ENCODE measurements around the gene ZNF442. TPM values are rescaled to one million over a fixed set of nuclear protein-coding genes. Genes with fewer than 3 reads are reported as not detected.

ZNF442 gene
- total RNA-seq, 1 experiment from 2014 or later: not detected

DNA sequence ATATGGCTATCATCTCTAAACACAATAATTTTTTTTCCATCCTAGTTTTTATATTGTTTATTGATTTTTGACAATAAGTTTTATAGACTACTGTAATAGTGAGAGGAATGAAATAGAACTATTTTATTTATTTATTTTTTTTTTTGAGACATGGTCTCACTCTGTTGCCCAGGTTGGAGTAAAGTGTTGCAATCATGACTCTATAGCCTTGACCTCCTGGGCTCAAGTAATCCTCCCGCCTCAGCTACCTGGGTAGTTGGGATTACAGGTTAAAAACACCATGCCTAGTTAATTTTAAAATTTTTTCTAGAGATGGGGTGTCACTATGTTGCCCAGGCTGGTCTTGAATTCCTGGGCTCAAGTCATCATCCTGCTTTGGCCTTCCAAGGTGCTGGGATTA is 8.5 kb upstream of the ZNF442 start:
- ChIA-PET CTCF (no interaction called here), POLR2A (no interaction called here), RAD21 (ENCODE audit: low non-redundant PET in 1 of 2, low total read pairs in 2 of 2, uncharacterized antibody in 2 of 2, unreplicated experiment in 2 of 2) (no interaction called here)
- Histone ChIP-seq H3K27me3 (ENCODE audit: insufficient read depth, low read length) (no peaks in the 10 kb centered on the region), H3K79me2 (ENCODE audit: insufficient read depth, low read length) (no peaks in the 10 kb centered on the region), H3K36me3 (ENCODE audit: control insufficient read depth in 1 of 2, insufficient read depth in 2 of 2, low read length in 2 of 2) (no peaks in the 10 kb centered on the region), H3K4me3 (replicated peaks in 1 of 2; ENCODE audit: low read depth in 1 of 2, low read length in 2 of 2) (no peak overlapping the region), H3K9me3 (ENCODE audit: control insufficient read depth in 1 of 2, insufficient read depth in 1 of 2, low read depth in 1 of 2, low read length in 2 of 2) (peaks cover 10 to 15% of the 10 kb centered on the region in 2 experiments; a peak in 2 of 4 replicates), H3K9ac (ENCODE audit: low read length) (no peak overlapping the region), H2AFZ (ENCODE audit: low read depth, low read length, poor library complexity, severe bottlenecking) (no peak overlapping the region), H4K20me1 (ENCODE audit: insufficient read depth) (no peaks in the 10 kb centered on the region), H3K27ac (ENCODE audit: low read depth, low read length) (no peak overlapping the region), H3K9me2 (ENCODE audit: insufficient read depth) (no peaks in the 10 kb centered on the region), H3K4me2 (ENCODE audit: low read length) (no peak overlapping the region), H3K4me1 (ENCODE audit: control insufficient read depth in 1 of 2, insufficient read depth in 2 of 2, low read length in 2 of 2) (no peaks in the 10 kb centered on the region)
- BruUV-seq (replicated peaks): no TSS peak
- intact Hi-C loops (cut with micrococcal nuclease): no loop called here
- TF ChIP-seq JUND (IDR thresholded peaks at IDR 0.05): no peak
- TF ChIP-seq, protein P1, sequence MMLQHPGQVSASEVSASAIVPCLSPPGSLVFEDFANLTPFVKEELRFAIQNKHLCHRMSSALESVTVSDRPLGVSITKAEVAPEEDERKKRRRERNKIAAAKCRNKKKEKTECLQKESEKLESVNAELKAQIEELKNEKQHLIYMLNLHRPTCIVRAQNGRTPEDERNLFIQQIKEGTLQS (IDR thresholded peaks at IDR 0.05): no peak
- DNase-seq (ENCODE audit: low read depth, low spot score) (no peak), ATAC-seq (no peak)

DNA sequence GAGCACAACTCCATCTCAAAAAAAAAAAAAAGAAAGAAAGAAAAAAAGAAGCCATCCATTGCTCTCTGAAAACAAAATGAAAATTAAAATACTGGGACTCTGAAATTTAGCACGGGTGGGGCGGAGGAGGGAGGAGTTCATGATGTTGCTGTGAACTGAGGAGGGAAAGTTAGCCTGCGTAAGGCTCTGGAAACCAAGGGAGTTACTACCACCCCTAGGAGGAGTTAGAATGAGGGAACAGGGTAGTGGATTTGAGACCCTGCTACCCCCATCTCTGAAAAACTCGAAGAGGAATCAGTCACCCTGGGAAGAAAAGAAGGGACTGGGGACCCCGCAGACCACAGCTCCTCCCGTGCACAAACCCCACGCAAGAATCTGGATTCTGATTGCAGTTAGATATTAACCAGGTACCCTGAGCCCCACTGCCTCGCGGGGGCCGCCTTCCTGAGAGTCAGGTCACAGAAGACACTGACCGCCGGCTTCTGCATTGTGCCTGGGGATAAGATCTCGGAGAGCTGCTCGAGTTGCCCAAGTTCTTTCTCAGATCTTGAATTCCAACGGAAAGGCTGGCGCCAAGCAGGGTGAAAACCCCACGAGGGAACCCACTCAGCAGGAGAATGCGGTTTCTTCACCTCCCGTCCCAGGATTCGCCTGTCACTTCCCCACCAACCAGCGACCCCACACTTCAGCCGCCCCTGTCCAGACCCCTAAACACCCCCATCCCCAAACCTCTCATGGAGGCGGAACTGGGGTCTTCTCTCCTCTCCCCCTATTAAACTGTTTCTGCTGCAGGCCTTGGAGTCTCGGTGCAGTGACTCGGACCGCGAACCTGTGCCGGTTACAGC is 870 bp downstream of the ZNF442 start:
- no peak overlapping the region for H3K4me3 ChIP-seq (replicated peaks in 1 of 2; ENCODE audit: low read depth in 1 of 2, low read length in 2 of 2)
- no peak overlapping the region for H3K9ac ChIP-seq (ENCODE audit: low read length)
- intact Hi-C loops (cut with micrococcal nuclease): no loop called here
- H3K9me3 ChIP-seq (ENCODE audit: control insufficient read depth in 1 of 2, insufficient read depth in 1 of 2, low read depth in 1 of 2, low read length in 2 of 2): peaks cover 0 to 10% of the 10 kb centered on the region in 2 experiments; a peak in 2 of 4 replicates
- CTCF ChIA-PET: no interaction called here
- no peak for DNase-seq (ENCODE audit: low read depth, low spot score)
- no peak for ATAC-seq
- H3K27me3 ChIP-seq (ENCODE audit: insufficient read depth, low read length): no peaks in the 10 kb centered on the region
- RAD21 ChIA-PET (ENCODE audit: low non-redundant PET in 1 of 2, low total read pairs in 2 of 2, uncharacterized antibody in 2 of 2, unreplicated experiment in 2 of 2): no interaction called here
- BruUV-seq (replicated peaks): no TSS peak
- no peaks in the 10 kb centered on the region for H3K36me3 ChIP-seq (ENCODE audit: control insufficient read depth in 1 of 2, insufficient read depth in 2 of 2, low read length in 2 of 2)
- no peak overlapping the region for H3K4me2 ChIP-seq (ENCODE audit: low read length)
- no peak for TF ChIP-seq POLR2AphosphoS5 (IDR thresholded peaks at IDR 0.05; ENCODE audit: low read depth, low read length)
- TF ChIP-seq EZH2phosphoT487 (IDR thresholded peaks at IDR 0.05; ENCODE audit: borderline replicate concordance): no peak
- TF ChIP-seq SIN3A (IDR thresholded peaks at IDR 0.05; ENCODE audit: low read depth): no peak
- TF ChIP-seq SRF (IDR thresholded peaks at IDR 0.05; ENCODE audit: low read depth): no peak
- TF ChIP-seq ELF1 (IDR thresholded peaks at IDR 0.05; ENCODE audit: borderline replicate concordance, low read depth): no peak
- TF ChIP-seq CEBPB (IDR thresholded peaks at IDR 0.05; ENCODE audit: low read depth): no peak
- no peak for TF ChIP-seq SP1 (IDR thresholded peaks at IDR 0.05; ENCODE audit: low read depth)
- TF ChIP-seq, protein P2, sequence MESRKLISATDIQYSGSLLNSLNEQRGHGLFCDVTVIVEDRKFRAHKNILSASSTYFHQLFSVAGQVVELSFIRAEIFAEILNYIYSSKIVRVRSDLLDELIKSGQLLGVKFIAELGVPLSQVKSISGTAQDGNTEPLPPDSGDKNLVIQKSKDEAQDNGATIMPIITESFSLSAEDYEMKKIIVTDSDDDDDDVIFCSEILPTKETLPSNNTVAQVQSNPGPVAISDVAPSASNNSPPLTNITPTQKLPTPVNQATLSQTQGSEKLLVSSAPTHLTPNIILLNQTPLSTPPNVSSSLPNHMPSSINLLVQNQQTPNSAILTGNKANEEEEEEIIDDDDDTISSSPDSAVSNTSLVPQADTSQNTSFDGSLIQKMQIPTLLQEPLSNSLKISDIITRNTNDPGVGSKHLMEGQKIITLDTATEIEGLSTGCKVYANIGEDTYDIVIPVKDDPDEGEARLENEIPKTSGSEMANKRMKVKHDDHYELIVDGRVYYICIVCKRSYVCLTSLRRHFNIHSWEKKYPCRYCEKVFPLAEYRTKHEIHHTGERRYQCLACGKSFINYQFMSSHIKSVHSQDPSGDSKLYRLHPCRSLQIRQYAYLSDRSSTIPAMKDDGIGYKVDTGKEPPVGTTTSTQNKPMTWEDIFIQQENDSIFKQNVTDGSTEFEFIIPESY (IDR thresholded peaks at IDR 0.05; ENCODE audit: extremely low read depth, insufficient replicate concordance, low read length): no peak
- TF ChIP-seq ZNF274 (IDR thresholded peaks at IDR 0.05; ENCODE audit: low read depth, low read length): no peak
- TF ChIP-seq YY1 (IDR thresholded peaks at IDR 0.05; ENCODE audit: extremely low read depth, insufficient replicate concordance, low read depth, low read length): no peak
- TF ChIP-seq RAD21 (IDR thresholded peaks at IDR 0.05; ENCODE audit: low read depth): no peak
- TF ChIP-seq, protein P3, sequence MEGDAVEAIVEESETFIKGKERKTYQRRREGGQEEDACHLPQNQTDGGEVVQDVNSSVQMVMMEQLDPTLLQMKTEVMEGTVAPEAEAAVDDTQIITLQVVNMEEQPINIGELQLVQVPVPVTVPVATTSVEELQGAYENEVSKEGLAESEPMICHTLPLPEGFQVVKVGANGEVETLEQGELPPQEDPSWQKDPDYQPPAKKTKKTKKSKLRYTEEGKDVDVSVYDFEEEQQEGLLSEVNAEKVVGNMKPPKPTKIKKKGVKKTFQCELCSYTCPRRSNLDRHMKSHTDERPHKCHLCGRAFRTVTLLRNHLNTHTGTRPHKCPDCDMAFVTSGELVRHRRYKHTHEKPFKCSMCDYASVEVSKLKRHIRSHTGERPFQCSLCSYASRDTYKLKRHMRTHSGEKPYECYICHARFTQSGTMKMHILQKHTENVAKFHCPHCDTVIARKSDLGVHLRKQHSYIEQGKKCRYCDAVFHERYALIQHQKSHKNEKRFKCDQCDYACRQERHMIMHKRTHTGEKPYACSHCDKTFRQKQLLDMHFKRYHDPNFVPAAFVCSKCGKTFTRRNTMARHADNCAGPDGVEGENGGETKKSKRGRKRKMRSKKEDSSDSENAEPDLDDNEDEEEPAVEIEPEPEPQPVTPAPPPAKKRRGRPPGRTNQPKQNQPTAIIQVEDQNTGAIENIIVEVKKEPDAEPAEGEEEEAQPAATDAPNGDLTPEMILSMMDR (IDR thresholded peaks at IDR 0.05 in 2 of 3, conservative IDR thresholded peaks at IDR 0.05 in 1 of 3; ENCODE audit: borderline replicate concordance in 1 of 3, insufficient read depth in 1 of 3, low read depth in 2 of 3, low read length in 2 of 3): no peak
- H3K9me2 ChIP-seq (ENCODE audit: insufficient read depth): no peaks in the 10 kb centered on the region
- no peak overlapping the region for H3K27ac ChIP-seq (ENCODE audit: low read depth, low read length)
- no peaks in the 10 kb centered on the region for H4K20me1 ChIP-seq (ENCODE audit: insufficient read depth)
- no peaks in the 10 kb centered on the region for H3K79me2 ChIP-seq (ENCODE audit: insufficient read depth, low read length)
- POLR2A ChIA-PET: no interaction called here
- no peaks in the 10 kb centered on the region for H3K4me1 ChIP-seq (ENCODE audit: control insufficient read depth in 1 of 2, insufficient read depth in 2 of 2, low read length in 2 of 2)
- H2AFZ ChIP-seq (ENCODE audit: low read depth, low read length, poor library complexity, severe bottlenecking): no peak overlapping the region

All from HCT116 (cell line).